WTC11 (cell line): Measurements from ENCODE around the gene P3H1. TPM values are rescaled to one million over a fixed set of nuclear protein-coding genes. Genes with fewer than 3 reads are reported as not detected.

ENCODE experiments used
- ATAC-seq: fragments of 200-7000 bp; cut with Tn5 transposase; 2 replicates; pipeline ENCODE4 v1.10.0; 2021; ENCODE audit warnings: mild to moderate bottlenecking, moderate library complexity
- CTCF ChIA-PET: fragments of 300-600 bp; sonication (Branson Sonifier 250); formaldehyde crosslinking; loops from one replicate; lab custom pipeline; 2021; ENCODE audit warnings: antibody characterized with exemption; lab: Charles Lee
- POLR2A ChIA-PET: fragments of 350-600 bp; sonication (Branson Sonifier 250); formaldehyde crosslinking; loops from one replicate; lab custom pipeline; 2021; ENCODE audit warnings: antibody characterized with exemption; lab: Charles Lee
- DNase-seq: peaks from one replicate; pipeline ENCODE4 v3.0.0; 2021; ENCODE audit warnings: low spot score
- H3K27ac Mint-ChIP-seq: 2 replicates; pipeline ENCODE4 v1.8.0; 2021; ENCODE audit warnings: mixed read lengths
- H3K27me3 Mint-ChIP-seq: 2 replicates; pipeline ENCODE4 v1.8.0; 2021; ENCODE audit warnings: low read depth, mild to moderate bottlenecking, moderate library complexity, mixed read lengths
- H3K36me3 Mint-ChIP-seq: 2 replicates; pipeline ENCODE4 v1.8.0; 2021; ENCODE audit warnings: mixed read lengths
- H3K4me1 Mint-ChIP-seq: 2 replicates; pipeline ENCODE4 v1.8.0; 2022; ENCODE audit warnings: mixed read lengths
- H3K4me3 Mint-ChIP-seq: 2 replicates; pipeline ENCODE4 v1.8.0; 2021; ENCODE audit warnings: mild to moderate bottlenecking, moderate library complexity, mixed read lengths
- H3K9me3 Mint-ChIP-seq: 2 replicates; pipeline ENCODE4 v1.8.0; 2021; ENCODE audit warnings: mixed read lengths
- AFF4 ChIP-seq: sonication (generic); formaldehyde crosslinking; IDR thresholded peaks from 2 replicates; pipeline ENCODE4 v1.8.1; 2023; ENCODE audit warnings: mild to moderate bottlenecking, missing genetic modification reagents, borderline replicate concordance
- CDX4 ChIP-seq: fragments of 250-450 bp; sonication (Bioruptor Pico); IDR thresholded peaks from 2 replicates; pipeline ENCODE4 v1.9.0; 2021; ENCODE audit warnings: moderate library complexity, mild to moderate bottlenecking, inconsistent platforms, borderline replicate concordance
- ETV6 ChIP-seq: sonication (generic); formaldehyde crosslinking; IDR thresholded peaks from 2 replicates; pipeline ENCODE4 v1.8.1; 2022; ENCODE audit warnings: mild to moderate bottlenecking, missing genetic modification reagents
- GTF2I ChIP-seq: fragments of 250-450 bp; sonication (Bioruptor Pico); conservative IDR thresholded peaks from 2 replicates; pipeline ENCODE4 v1.4.0; 2021; ENCODE audit warnings: mild to moderate bottlenecking
- JAZF1 ChIP-seq: fragments of 250-450 bp; sonication (Bioruptor Pico); IDR thresholded peaks from 2 replicates; pipeline ENCODE4 v1.9.0; 2021; ENCODE audit warnings: moderate library complexity, mild to moderate bottlenecking, inconsistent platforms
- OVOL2 ChIP-seq: fragments of 250-450 bp; sonication (Bioruptor Pico); IDR thresholded peaks from 2 replicates; pipeline ENCODE4 v1.9.0; 2021; ENCODE audit warnings: mild to moderate bottlenecking, borderline replicate concordance
- RORB ChIP-seq: fragments of 250-450 bp; sonication (Bioruptor Pico); IDR thresholded peaks from 2 replicates; pipeline ENCODE4 v1.9.0; 2021; ENCODE audit warnings: mild to moderate bottlenecking
- SOX15 ChIP-seq: fragments of 250-450 bp; sonication (Bioruptor Pico); IDR thresholded peaks from 2 replicates; pipeline ENCODE4 v1.9.0; 2021; ENCODE audit warnings: mild to moderate bottlenecking
- ZNF121 ChIP-seq: sonication (generic); formaldehyde crosslinking; IDR thresholded peaks from 2 replicates; pipeline ENCODE4 v1.8.0; 2023; ENCODE audit warnings: missing genetic modification reagents
- ZNF317 ChIP-seq: sonication (generic); formaldehyde crosslinking; IDR thresholded peaks from 2 replicates; pipeline ENCODE4 v1.8.1; 2023; ENCODE audit warnings: low read depth, mild to moderate bottlenecking, moderate library complexity, missing genetic modification reagents, borderline replicate concordance
- ZNF396 ChIP-seq: fragments of 250-450 bp; sonication (Bioruptor Pico); IDR thresholded peaks from 2 replicates; pipeline ENCODE4 v1.8.0; 2021; ENCODE audit warnings: mild to moderate bottlenecking, moderate library complexity, borderline replicate concordance
- ZNF512 ChIP-seq: sonication (generic); formaldehyde crosslinking; IDR thresholded peaks from 2 replicates; pipeline ENCODE4 v1.8.1; 2022; ENCODE audit warnings: missing genetic modification reagents, borderline replicate concordance
- total RNA-seq: library from RNA; stranded (reverse); gene quantifications from 3 replicates; pipeline ENCODE4 v1.2.3, GENCODE V29; 2021
- TF ChIP-seq, protein P1 (sequence below): sonication (generic); formaldehyde crosslinking; IDR thresholded peaks from 2 replicates; pipeline ENCODE4 v1.8.1; 2023; ENCODE audit warnings: mild to moderate bottlenecking, missing genetic modification reagents
- TF ChIP-seq, protein P2 (sequence below): sonication (generic); formaldehyde crosslinking; IDR thresholded peaks from 2 replicates; pipeline ENCODE4 v1.8.0; 2023; ENCODE audit warnings: missing genetic modification reagents, mild to moderate bottlenecking, borderline replicate concordance
- TF ChIP-seq, protein P3 (sequence below): fragments of 250-450 bp; sonication (Bioruptor Pico); IDR thresholded peaks from 2 replicates; pipeline ENCODE4 v1.8.0; 2021; ENCODE audit warnings: mild to moderate bottlenecking
- TF ChIP-seq, protein P4 (sequence below): fragments of 250-450 bp; sonication (Bioruptor Pico); IDR thresholded peaks from 2 replicates; pipeline ENCODE4 v1.9.0; 2021; ENCODE audit warnings: mild to moderate bottlenecking

Gene P3H1
- total RNA-seq, 1 experiment from 2014 or later = 95.1 TPM

- TF ChIP-seq AFF4 (CRISPR knock-in tag) = no peak
- TF ChIP-seq, protein P1, sequence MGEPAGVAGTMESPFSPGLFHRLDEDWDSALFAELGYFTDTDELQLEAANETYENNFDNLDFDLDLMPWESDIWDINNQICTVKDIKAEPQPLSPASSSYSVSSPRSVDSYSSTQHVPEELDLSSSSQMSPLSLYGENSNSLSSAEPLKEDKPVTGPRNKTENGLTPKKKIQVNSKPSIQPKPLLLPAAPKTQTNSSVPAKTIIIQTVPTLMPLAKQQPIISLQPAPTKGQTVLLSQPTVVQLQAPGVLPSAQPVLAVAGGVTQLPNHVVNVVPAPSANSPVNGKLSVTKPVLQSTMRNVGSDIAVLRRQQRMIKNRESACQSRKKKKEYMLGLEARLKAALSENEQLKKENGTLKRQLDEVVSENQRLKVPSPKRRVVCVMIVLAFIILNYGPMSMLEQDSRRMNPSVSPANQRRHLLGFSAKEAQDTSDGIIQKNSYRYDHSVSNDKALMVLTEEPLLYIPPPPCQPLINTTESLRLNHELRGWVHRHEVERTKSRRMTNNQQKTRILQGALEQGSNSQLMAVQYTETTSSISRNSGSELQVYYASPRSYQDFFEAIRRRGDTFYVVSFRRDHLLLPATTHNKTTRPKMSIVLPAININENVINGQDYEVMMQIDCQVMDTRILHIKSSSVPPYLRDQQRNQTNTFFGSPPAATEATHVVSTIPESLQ (CRISPR knock-in tag) = no peak
- no peak for TF ChIP-seq SOX15 (CRISPR knock-in tag)
- no peak for TF ChIP-seq OVOL2
- TF ChIP-seq ZNF396 (CRISPR knock-in tag) = no peak
- TF ChIP-seq ZNF317 = no peak
- TF ChIP-seq RORB (CRISPR knock-in tag) = no peak
- no peak for TF ChIP-seq ETV6 (CRISPR knock-in tag)
- no peak for TF ChIP-seq CDX4 (CRISPR knock-in tag)
- TF ChIP-seq, all 79 proteins: peak for 0
These were observed 39.8 kb upstream of the P3H1 start (continued) for GRCh38 chr1:42806593-42806992.

DNA sequence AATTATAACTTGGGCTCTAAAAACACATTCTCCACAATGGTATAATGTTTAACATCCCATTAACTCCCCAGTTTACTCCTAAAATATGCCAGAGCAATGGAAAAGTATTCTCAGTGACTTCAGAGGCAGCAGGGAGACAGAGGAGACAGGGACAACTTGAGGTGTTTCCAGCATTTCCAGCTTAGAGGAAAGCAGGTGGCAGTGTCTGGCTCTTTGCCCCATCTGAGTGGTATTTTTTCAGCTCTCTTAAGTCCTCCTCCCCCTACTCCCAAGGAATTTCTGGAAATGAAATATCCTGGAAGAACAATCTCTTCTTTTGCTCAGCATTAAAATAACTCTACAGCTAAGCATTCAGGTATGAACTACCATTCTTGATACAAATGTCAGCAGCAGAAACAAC lies 39.3 kb upstream of the P3H1 start:
- ChIA-PET POLR2A (no interaction called here), CTCF (interaction anchor here (1.0 to 1.4 kb wide), 3 partner anchors 40 to 267 kb away, joined by 3 to 4 read pairs (median 3); partner anchors contain the start of genes P3H1 and ZNF691)
- ATAC-seq = no peak
- Mint-ChIP-seq H3K4me3 (no peak overlapping the region), H3K9me3 (peaks cover 36% of the 10 kb centered on the region), H3K4me1 (no peaks in the 10 kb centered on the region), H3K36me3 (peaks cover 36% of the 10 kb centered on the region), H3K27me3 (no peaks in the 10 kb centered on the region)
- no peak for DNase-seq
- TF ChIP-seq, protein P2, sequence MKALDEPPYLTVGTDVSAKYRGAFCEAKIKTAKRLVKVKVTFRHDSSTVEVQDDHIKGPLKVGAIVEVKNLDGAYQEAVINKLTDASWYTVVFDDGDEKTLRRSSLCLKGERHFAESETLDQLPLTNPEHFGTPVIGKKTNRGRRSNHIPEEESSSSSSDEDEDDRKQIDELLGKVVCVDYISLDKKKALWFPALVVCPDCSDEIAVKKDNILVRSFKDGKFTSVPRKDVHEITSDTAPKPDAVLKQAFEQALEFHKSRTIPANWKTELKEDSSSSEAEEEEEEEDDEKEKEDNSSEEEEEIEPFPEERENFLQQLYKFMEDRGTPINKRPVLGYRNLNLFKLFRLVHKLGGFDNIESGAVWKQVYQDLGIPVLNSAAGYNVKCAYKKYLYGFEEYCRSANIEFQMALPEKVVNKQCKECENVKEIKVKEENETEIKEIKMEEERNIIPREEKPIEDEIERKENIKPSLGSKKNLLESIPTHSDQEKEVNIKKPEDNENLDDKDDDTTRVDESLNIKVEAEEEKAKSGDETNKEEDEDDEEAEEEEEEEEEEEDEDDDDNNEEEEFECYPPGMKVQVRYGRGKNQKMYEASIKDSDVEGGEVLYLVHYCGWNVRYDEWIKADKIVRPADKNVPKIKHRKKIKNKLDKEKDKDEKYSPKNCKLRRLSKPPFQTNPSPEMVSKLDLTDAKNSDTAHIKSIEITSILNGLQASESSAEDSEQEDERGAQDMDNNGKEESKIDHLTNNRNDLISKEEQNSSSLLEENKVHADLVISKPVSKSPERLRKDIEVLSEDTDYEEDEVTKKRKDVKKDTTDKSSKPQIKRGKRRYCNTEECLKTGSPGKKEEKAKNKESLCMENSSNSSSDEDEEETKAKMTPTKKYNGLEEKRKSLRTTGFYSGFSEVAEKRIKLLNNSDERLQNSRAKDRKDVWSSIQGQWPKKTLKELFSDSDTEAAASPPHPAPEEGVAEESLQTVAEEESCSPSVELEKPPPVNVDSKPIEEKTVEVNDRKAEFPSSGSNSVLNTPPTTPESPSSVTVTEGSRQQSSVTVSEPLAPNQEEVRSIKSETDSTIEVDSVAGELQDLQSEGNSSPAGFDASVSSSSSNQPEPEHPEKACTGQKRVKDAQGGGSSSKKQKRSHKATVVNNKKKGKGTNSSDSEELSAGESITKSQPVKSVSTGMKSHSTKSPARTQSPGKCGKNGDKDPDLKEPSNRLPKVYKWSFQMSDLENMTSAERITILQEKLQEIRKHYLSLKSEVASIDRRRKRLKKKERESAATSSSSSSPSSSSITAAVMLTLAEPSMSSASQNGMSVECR (CRISPR knock-in tag) = no peak
- TF ChIP-seq, all 79 proteins: peak for 0
- no peak overlapping the region for H3K27ac Mint-ChIP-seq

GRCh38 chr1:42801832-42802473 lies 35.1 kb upstream of the P3H1 start:
- H3K27me3 Mint-ChIP-seq = no peaks in the 10 kb centered on the region
- no peaks in the 10 kb centered on the region for H3K4me1 Mint-ChIP-seq
- H3K36me3 Mint-ChIP-seq = peaks cover 33% of the 10 kb centered on the region
- peaks cover 36% of the 10 kb centered on the region for H3K9me3 Mint-ChIP-seq
- CTCF ChIA-PET = no interaction called here
- no peak overlapping the region for H3K4me3 Mint-ChIP-seq
- no peak overlapping the region for H3K27ac Mint-ChIP-seq
- DNase-seq = no peak
- POLR2A ChIA-PET = no interaction called here
- no peak for ATAC-seq
- TF ChIP-seq, protein P3, sequence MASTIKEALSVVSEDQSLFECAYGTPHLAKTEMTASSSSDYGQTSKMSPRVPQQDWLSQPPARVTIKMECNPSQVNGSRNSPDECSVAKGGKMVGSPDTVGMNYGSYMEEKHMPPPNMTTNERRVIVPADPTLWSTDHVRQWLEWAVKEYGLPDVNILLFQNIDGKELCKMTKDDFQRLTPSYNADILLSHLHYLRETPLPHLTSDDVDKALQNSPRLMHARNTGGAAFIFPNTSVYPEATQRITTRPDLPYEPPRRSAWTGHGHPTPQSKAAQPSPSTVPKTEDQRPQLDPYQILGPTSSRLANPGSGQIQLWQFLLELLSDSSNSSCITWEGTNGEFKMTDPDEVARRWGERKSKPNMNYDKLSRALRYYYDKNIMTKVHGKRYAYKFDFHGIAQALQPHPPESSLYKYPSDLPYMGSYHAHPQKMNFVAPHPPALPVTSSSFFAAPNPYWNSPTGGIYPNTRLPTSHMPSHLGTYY (CRISPR knock-in tag) = no peak
- TF ChIP-seq ZNF512 (no peak), GTF2I (no peak), JAZF1 (no peak), ZNF121 (CRISPR knock-in tag) (no peak)
- TF ChIP-seq, protein P4, sequence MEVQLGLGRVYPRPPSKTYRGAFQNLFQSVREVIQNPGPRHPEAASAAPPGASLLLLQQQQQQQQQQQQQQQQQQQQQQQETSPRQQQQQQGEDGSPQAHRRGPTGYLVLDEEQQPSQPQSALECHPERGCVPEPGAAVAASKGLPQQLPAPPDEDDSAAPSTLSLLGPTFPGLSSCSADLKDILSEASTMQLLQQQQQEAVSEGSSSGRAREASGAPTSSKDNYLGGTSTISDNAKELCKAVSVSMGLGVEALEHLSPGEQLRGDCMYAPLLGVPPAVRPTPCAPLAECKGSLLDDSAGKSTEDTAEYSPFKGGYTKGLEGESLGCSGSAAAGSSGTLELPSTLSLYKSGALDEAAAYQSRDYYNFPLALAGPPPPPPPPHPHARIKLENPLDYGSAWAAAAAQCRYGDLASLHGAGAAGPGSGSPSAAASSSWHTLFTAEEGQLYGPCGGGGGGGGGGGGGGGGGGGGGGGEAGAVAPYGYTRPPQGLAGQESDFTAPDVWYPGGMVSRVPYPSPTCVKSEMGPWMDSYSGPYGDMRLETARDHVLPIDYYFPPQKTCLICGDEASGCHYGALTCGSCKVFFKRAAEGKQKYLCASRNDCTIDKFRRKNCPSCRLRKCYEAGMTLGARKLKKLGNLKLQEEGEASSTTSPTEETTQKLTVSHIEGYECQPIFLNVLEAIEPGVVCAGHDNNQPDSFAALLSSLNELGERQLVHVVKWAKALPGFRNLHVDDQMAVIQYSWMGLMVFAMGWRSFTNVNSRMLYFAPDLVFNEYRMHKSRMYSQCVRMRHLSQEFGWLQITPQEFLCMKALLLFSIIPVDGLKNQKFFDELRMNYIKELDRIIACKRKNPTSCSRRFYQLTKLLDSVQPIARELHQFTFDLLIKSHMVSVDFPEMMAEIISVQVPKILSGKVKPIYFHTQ (CRISPR knock-in tag) = no peak
